Stimulated activated CD8-positive, alpha-beta memory T cell treated with anti-CD3 and anti-CD28 coated beads, Interleukin-7, amount 100 ng/mL, for 48 hours (primary cell): ENCODE measurements around the gene ADGRV1.
A peak's percentile ranks its signal among the peaks of the same experiment; 100 is the strongest.

Experiments used
- DNase-seq, 2 donors: peaks; one replicate each; pipeline ENCODE4 v3.0.0-alpha.2; 2020; ENCODE audit warnings: low read depth in 1 of 2; ENCODE audit errors: extremely low read depth in 1 of 2

ADGRV1 gene

DNA sequence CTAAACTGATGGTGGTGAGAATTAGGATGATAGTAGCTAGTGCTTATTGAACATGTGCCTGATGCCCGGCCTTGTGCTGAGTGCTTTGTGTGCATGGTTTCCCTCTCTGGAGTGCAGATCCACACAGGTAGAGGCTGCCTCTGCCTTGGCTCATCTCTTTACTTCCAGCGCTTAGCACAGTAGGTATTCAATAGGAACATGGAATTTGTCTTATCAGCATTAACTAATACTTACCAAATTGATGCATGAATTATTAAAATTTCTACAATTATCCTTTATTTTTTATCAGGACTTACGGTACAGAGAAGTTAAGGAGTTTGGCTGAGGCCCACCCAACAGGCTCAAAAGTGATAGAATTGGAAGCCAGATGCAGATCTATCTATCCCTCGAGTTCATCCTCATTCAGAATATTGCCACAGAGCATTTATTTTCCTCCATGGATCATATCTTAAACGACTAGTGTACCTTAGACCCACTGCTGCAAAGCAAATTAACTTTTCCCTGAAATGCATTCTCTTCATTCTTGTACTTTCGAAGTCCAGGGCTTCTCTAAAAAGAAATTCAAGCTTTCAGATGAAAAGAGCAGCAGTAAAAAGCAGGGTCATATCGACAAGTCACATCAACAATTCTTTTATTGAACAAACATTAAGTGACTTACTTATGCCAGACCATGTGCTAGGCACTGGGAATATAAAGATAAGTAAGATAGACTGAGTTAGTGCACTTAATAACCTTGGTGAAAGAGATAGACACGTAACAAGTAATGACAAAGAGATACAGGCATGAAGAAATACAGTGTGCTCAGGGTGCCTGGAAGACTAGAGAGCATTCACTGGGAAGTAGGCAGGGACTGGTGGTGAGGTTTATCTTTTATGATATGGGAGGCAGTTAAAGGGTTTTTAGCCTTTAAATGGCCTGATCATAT lies 534.5 kb downstream of the ADGRV1 start:
- DNase-seq = no peak

DNA sequence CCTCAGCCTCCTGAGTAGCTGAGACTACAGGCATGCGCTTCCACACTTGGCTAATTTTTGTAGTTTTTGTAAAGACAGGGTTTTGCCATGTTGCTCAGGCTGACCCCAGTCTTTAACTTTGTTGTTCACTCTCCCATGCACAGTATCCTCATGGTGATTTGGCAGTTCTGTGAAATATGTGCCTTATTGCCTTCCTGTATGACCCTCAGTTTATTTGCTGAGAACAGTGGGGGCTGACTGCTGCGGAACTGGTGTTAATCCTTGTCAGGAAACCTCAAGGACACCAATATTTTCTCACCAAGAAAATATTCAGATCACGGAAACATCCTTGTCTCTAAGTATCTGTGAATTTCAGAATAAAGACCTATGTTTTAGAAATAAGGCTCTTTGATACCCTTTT lies 536.7 kb downstream of the ADGRV1 start:
- no peak for DNase-seq

DNA sequence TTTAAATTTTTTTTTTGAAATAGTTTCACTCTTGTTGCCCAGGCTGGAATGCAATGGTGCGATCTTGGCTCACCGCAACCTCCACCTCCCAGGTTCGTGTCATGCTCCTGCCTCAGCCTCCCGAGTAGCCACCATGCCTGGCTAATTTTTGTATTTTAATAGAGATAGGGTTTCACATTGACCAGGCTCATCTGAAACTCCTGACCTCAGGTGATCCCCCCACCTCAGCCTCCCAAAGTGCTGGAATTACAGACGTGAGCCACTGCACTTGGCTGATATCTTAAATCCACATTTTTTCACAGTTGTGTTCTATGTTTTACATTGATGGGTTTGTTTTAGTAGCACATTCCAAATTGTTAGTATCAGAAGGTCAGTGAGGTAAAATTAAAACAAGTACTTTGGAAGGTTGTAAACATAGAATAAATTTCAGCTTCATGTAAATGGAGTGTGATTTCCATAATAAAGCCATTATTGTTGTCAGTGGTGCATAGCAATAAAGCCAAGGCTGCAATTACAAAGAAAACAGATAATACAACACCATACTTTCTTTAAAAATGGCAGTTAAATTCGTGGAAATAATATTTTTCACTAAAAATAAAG lies 537.3 kb downstream of the ADGRV1 start:
- no peak for DNase-seq

DNA sequence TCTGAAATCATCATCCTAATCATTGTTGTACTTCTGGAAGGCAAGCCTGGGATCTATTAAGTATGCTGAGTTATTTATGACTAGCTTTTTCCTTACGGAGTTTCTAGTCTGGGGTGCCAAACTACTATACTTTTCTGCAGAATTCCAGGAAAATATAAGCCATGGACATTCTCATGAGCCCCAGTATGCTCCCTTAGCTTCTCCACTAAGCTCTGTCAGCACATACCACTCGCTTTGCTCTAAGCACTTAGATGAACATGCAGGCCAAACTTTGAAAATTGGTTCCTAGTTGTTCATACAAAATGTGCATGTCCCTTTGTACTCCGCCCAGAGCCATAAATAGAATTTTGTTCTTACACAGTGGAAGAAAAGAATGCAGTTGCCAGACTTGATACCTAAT lies 539.9 kb downstream of the ADGRV1 start:
- DNase-seq = no peak

DNA sequence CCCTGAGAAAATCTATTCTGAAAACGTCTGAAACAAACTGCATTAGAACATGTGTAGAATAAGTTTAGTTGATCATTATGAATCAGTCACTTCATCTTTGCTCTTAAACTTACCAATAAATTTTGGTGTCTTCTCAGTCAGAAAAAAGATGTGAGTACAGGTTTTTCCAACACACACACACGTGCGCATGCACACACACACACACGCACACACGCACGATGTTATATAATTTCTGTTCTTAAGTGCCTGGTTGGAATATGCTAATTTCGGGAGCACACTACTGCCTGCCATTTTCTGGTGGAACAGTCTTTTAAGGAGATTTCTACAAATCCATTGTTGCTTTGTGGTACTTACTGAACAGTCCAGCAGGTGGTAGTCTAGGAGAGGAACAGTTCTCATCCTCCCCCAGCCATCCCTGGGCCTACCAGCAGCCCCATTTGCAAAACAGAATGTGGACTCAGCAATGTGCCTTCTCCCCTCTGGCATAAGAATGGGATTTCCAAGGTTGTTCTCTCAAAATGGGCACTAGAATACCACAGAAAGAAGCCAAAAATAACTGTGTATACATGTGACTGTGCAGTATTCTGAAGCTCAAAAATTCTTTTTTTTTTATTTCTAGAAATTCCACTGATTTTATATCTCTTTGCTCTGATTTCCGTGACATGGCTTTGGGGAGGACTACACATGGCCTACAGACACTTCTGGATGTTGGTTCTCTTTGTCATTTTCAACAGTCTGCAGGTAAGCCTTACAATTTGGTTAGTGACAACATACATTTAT lies 543.2 kb downstream of the ADGRV1 start:
- DNase-seq = peak in 1 of 2 donors; percentile 8

DNA sequence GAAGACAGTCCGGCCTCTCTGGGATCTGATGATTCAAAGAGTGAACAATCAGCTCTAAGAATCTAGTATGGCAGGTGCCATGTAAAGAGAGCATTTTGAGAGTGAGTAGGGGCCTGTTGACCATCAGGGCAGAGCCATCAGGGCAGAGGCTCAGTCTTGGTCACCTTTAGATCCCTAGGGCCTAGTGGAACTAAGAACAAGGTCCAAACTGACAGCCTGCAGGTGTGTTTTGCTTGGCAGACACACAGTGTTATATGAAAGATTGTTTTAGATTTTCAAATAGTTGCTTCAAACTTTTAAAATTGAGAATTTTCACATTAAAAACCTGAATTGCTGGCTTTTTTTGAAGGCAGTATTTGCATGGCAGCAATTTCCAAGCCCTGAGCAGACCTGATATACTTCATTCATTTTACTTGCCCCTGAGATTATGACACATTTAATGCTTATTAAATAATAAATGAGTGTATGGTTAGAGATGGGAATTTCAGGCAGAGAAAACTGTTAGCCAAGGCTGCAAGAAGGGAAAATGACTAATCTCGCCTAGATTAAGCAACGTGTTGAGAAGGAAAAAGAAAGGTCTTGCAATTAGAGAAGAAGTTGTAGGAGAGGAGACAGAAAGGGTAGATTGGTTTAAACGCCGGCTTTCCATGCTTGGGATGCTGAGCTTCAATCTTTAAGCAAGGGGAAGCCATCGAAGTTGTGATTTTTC lies 544.9 kb downstream of the ADGRV1 start:
- no peak for DNase-seq

DNA sequence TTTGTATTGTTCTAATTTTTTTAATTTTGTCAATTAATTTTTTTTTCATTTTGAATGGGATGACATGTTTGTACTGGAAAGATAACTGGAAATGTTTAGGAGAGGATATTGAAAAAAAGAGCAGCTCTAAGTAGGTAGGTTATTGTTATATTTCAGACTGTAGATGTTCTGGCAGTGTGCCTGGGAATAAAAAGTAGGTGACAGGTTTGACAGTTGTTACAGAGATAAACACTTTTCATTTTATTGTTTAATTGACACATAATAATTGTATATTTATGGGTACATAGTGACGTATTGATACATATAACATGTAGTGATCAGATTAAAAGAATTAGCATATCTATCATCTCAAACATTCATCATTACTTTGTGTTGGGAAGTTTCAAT lies 545.5 kb downstream of the ADGRV1 start:
- no peak for DNase-seq

DNA sequence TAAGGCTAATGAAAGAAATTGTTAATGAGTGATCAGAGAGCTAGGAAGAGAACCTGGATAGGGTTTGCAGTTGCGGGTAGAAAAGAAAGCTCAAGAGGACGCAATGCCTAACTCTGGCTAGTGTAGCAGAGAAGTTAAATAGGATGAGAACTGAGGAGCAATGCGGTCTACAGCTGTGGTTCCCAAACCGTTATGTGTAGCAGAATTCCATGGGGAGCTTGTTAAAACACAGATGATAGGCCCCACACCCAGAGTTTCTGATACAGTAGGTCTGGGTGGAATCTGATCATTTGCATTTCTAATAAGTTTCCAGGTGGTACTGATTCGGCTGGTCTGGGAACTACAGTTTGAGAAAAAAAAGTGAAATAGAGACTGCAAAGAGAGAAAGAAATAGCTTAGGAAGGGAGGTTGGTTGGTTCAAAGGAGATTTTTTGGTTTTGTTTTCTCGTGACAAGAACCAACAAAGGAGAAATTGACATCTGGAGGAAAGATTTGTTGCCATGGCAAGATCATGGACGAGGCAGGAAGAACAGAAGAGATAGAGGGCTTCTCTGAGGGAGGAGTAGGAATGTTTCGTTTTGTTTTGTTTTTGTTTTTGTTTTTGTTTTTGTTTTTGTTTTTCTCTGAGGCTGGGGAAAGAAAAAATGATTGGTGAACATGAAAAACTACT lies 548.4 kb downstream of the ADGRV1 start:
- no peak for DNase-seq

DNA sequence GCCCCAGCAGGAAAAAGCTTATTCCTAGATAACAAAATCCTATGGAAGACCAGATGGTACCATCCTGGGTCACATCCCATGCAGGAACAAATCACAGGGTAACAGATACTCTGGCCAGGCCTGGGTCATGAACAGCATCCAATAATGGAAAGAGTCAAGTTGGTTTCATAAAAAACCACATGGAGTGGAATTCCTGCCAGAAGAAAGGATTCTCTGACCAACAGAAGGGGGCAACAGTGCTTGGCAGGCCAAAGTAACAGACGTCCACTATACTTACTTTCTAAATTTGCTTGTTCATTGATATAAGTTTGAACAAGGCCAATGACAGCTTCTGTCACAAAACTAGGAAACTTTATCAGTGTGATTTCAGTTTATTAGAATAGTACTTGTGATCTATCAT lies 551.0 kb downstream of the ADGRV1 start:
- no peak for DNase-seq

DNA sequence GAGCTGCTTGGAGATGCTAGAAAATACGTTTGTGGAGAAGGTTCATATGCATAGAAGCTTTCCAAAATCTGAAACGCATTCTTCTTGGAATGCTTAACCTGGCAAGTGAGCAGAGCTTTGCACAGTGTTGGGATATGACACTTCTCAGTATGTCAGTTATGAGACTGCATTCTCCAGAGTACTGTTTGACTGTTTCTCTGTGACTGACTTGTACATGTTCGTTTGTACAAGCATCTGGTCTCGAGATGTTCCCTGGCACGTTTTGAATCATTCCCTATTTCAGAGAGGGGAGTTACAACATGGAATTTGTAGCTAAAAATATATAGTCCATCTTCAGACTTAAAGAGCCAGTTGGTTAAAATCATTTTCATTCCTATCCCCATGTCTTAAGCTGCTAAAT lies 552.1 kb downstream of the ADGRV1 start:
- DNase-seq = no peak

DNA sequence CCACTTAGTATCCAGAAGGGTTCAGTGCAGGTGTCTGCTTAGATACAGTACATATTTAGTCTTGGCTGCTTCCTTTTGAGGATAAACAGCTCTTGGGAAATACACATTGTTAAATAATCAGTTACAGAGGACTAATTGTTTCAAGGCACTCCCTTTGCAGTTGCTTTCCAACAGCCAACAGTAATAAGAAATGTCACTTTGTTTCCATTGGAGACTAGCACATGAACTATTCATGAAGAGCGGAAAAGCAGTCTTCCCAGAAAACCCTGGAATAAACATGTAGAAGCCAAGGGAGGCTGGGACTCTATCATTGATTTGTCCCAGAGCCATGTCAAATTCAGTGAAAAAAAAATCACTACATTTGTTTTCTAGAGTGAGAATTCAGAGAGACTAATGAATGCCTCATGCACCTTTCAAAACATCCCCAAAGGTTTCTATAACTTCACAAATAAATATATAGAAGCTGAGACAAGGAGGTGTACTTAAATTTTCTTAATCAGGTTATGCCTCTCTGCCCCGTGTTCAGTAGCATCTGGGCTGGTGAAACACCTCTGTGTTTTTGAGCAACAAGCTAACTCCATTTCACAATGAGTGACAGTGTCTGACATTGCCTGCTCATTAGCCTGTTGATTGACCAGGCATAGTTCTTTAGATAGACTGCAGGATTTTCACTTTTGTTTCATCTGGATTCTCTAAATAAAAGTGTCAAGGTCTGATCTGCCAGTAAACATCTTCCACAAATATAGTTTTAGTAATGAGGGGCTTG lies 553.1 kb downstream of the ADGRV1 start:
- no peak for DNase-seq

DNA sequence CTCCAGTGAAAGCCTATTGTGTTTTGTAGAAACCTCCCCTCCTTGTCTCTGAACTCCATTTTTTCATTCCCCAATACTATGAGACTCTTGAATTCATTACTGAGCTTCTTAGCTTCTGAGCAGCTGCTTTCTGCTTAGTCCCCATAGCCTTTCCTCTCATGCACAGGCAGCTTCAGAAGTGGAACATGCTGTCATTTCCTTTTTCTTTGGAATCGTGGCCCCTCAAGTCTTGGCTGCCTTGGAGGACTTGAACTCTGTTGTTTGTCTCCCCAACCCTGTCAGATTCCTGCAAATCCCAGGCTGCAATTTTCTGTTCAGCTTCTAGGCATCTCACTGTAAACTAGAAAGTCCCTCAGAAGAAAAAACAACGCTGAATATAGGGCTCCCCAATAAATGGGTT lies 556.1 kb downstream of the ADGRV1 start:
- no peak for DNase-seq

DNA sequence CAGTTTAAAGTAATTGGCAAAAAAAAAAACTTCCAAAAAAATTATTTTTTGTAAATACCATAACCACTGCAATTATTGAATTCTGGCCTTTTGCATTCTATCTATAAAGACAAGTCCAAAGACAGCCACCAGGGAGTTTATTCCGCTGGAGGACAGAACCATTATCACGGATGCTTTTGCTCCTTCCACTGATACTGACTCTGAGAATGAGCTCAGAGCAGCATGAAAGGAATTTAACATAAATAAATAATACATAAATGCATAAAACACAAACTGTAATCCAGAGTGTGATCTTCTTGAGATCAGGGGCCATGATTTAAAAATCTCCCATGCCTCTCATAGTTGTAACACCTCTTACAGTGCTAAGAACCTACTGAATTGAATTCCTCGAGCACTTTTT lies 559.8 kb downstream of the ADGRV1 start:
- DNase-seq = no peak

DNA sequence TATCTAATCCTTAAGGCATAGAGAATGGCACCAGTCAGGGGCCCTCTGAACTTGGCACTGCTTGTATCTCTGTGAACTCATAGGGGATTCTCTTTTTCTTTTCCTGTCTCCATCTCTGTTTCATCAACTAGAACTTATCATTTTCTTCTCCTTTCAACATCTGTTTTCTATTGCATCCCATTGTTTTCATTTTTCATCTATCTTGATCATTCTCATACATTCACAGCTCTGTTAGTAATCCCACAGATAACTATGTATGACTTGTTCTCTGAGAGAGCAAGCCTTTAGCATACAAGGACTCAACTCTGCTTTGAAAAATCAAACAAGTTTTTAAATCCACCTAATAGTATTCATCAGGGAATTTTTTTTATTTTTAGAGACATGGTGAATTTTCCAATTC lies 560.2 kb downstream of the ADGRV1 start:
- DNase-seq = no peak

DNA sequence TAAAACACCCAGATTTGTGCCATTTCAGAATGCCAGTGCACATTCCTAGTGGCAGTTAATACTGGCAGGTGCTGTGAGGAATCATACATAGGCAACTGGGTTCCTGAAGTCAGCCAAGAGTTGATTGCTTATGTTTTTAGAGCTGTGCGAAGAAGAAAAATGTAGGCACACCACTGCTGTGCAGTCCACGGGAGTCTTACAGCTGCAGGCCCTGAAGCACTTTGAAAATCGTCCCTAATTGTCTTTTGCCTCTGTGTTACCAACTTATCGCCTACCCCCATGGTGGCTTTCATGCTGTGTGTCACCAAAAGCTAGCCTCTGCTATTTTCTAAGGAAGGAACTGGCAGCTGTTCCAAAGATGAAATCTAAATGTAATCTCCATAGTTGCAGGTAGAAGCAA lies 560.6 kb downstream of the ADGRV1 start:
- DNase-seq = no peak

DNA sequence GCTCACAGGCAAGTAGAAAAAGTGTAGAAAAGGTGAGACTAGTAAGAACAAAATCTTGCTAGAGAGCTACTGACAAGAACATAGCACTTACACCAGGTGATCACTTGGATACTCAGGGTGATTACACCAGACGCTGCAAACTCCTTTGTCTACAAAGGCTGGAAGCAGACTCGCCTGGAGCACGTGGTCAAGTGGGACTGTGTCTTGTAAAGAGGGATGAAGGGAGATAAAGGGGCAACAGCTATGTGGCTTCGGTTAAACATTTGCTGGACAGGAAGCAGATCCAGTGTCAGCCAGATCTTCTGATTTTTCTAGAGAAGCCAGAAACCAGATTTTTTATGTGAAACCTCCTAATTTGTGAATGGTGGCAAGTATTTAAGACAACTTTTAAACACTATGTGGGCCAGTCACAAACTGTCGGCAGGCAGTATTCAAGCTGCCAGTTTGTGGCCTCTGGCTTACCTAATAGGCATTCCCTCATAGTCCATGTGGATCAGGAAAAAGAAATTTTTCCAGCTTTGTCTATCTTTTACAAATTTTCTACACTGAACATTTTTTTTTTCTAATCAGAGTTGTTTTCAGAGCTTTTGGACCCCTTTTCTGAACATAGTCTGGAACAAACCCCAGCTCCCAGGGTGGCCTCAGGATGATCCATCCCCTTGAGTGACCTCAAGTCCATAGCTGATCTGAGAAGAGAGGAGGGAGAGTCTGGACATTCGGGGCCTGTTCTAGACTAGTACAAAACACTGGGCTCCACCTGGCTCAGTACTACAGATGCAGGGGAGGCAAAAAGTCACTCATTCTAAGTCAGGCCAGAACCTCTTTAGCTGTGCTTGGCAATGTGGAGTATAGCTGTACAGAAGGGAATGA lies 561.6 kb downstream of the ADGRV1 start:
- DNase-seq = no peak

DNA sequence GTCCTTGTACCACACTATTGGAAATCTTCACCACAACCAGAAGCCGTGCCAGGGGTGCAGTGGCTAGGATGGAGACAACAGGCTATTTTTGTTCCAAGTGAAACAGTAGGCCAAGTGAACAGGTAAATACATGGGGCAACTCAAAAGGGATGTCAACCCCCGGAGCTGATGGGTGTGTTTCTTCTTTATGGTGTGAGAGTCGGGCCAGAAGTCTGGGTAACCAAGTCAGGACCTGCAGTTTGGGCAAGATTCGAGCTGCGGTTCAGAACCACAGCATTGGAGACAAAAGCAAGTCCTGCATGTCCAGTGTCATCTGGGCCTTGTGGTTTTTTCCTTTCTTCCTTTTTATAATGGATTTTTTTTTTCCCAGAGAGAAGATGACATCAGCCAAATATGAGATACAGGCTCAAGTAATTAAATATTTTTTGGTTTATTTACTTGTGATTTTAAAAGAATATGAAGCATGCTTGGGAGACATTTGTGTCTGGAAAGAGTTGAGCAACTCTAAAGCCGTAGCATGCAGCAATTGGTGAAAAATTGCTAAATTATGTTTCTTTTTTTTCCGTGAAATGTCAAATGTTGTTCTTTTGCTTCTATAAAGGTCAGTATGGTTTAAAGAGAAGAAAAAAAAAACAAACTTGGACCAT lies 562.9 kb downstream of the ADGRV1 start:
- no peak for DNase-seq

DNA sequence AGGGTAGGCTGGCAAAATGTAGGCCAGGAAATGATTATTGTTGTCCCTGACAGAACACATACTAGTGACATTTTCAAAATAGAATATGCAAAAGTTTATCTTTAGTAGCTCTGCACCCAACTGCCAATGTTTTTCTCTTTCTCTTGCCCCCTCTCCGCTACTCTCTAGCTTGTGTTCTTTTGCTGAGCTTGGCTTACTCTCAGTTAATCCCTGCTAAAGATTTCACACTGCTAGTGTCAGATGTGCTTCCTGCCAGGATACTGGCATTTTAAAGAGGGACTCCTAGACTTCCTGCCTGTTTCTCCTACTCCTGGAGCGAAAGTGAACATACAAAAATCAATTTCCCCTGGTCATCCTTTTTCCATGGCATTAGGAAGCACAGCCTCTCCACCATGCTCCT lies 564.1 kb downstream of the ADGRV1 start:
- no peak for DNase-seq
